Right atrium auricular region (tissue), 2 donors: ENCODE results near the gene SLC2A4RG. TPM values are rescaled to one million over a fixed set of nuclear protein-coding genes. Genes with fewer than 3 reads are reported as not detected.
"Not testable (repeated sequence)": the region's sequence is repeated elsewhere in the genome, so short reads cannot be mapped to it uniquely, and the experiment has no call there.

Source experiments
- DNase-seq: peaks from one replicate; pipeline ENCODE4 v3.0.0-alpha.2; 2019; ENCODE audit warnings: low spot score
- H3K27ac ChIP-seq, 2 donors: fragments of 200-600 bp; sonication (generic); 1 replicate in 1 of 2; 2 replicates in 1 of 2; pipeline ENCODE4 v1.5.1; 2016 to 2019
- H3K27me3 ChIP-seq, 2 donors: fragments of 200-600 bp; sonication (generic); one replicate each; pipeline versions ENCODE4 v1.5.1 to v1.6.0; 2017 to 2019
- H3K36me3 ChIP-seq: fragments of 200-600 bp; sonication (generic); one replicate; pipeline ENCODE4 v1.5.1; 2016
- H3K4me1 ChIP-seq, 2 donors: fragments of 200-600 bp; sonication (generic); one replicate each; pipeline versions ENCODE4 v1.5.1 to v1.6.0; 2017 to 2019
- H3K4me3 ChIP-seq, 2 donors: fragments of 200-600 bp; sonication (generic); 1 replicate in 1 of 2; 2 replicates in 1 of 2; pipeline ENCODE4 v1.5.1; 2017 to 2019; ENCODE audit warnings: mild to moderate bottlenecking in 1 of 2, moderate library complexity in 1 of 2
- H3K9me3 ChIP-seq, 2 donors: fragments of 200-600 bp; sonication (generic); one replicate each; pipeline ENCODE4 v1.5.1; 2019
- total RNA-seq, 2 donors: library from RNA; depleted of rRNA; stranded (reverse); fragments of >200 nt; gene quantifications; one replicate each; pipeline ENCODE4 v1.1.0, GENCODE V29; 2016
- TF ChIP-seq, protein P1 (sequence below), 2 donors: fragments of 200-600 bp; sonication (generic); IDR thresholded peaks; one replicate each; pipeline ENCODE4 v1.5.1; 2019; ENCODE audit warnings: antibody characterized with exemption in 2 of 2

The SLC2A4RG gene
- total RNA-seq, 2 donors from 2014 or later = 30.1 to 30.7 TPM

GRCh38 chr20:63771046-63771707 lies 31.6 kb downstream of the SLC2A4RG start:
- Histone ChIP-seq H3K4me3 (no peak overlapping the region), H3K36me3 (peaks cover 30% of the 10 kb centered on the region), H3K9me3 (no peaks in the 10 kb centered on the region), H3K4me1 (peaks cover 0 to 24% of the 10 kb centered on the region in 2 donors), H3K27me3 (no peaks in the 10 kb centered on the region), H3K27ac (no peak overlapping the region)
- TF ChIP-seq, protein P1, sequence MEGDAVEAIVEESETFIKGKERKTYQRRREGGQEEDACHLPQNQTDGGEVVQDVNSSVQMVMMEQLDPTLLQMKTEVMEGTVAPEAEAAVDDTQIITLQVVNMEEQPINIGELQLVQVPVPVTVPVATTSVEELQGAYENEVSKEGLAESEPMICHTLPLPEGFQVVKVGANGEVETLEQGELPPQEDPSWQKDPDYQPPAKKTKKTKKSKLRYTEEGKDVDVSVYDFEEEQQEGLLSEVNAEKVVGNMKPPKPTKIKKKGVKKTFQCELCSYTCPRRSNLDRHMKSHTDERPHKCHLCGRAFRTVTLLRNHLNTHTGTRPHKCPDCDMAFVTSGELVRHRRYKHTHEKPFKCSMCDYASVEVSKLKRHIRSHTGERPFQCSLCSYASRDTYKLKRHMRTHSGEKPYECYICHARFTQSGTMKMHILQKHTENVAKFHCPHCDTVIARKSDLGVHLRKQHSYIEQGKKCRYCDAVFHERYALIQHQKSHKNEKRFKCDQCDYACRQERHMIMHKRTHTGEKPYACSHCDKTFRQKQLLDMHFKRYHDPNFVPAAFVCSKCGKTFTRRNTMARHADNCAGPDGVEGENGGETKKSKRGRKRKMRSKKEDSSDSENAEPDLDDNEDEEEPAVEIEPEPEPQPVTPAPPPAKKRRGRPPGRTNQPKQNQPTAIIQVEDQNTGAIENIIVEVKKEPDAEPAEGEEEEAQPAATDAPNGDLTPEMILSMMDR (IDR thresholded peaks at IDR 0.05) = no peak
- no peak for DNase-seq

DNA sequence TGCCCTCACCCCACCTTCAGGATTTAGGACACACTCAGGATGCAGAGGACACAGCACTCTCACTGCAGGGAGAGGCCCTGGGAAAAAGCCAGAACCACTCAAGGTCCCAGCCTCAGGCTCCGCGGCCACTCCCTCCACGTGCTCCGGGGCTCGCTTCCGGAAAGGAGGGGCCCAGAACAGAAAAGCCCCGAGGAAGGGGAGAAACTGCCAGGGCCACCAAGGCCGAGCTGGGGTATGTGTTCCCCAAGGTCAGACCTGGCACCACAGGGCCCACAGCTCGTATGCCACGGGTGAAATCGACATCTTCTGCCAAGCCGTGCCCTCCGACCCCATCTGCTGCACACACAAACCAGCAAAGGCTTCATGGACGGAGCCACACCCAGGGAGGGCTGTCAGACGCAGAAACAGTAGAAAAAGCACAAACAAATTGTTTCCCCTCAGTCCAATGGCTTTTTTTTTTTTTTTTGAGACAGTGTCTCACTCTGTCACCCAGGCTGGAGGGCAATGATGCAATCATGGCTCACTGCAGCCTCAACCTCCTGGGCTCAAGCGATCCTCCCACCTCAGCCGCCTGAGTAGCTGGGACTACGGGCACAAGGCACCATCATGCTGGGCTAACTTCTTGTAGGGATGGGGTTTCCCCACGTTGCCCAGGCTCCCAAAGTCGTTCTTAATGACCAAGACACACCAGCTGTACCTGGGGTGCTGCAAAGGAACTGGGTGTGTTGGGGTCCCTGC lies 33.4 kb downstream of the SLC2A4RG start:
- no peak for DNase-seq
- Histone ChIP-seq H3K4me3 (no peak overlapping the region), H3K36me3 (peaks cover 18% of the 10 kb centered on the region), H3K27ac (no peak overlapping the region), H3K4me1 (peaks cover 0 to 24% of the 10 kb centered on the region in 2 donors), H3K9me3 (no peaks in the 10 kb centered on the region), H3K27me3 (no peaks in the 10 kb centered on the region)
- TF ChIP-seq, protein P1 (IDR thresholded peaks at IDR 0.05) = no peak

GRCh38 chr20:63773571-63774241 lies 34.1 kb downstream of the SLC2A4RG start:
- DNase-seq = no peak
- peaks cover 0 to 24% of the 10 kb centered on the region in 2 donors for H3K4me1 ChIP-seq
- H3K4me3 ChIP-seq = no peak overlapping the region
- H3K27ac ChIP-seq = no peak overlapping the region
- H3K9me3 ChIP-seq = no peaks in the 10 kb centered on the region
- no peaks in the 10 kb centered on the region for H3K27me3 ChIP-seq
- H3K36me3 ChIP-seq = peaks cover 13% of the 10 kb centered on the region
- TF ChIP-seq, protein P1 (IDR thresholded peaks at IDR 0.05) = no peak

DNA sequence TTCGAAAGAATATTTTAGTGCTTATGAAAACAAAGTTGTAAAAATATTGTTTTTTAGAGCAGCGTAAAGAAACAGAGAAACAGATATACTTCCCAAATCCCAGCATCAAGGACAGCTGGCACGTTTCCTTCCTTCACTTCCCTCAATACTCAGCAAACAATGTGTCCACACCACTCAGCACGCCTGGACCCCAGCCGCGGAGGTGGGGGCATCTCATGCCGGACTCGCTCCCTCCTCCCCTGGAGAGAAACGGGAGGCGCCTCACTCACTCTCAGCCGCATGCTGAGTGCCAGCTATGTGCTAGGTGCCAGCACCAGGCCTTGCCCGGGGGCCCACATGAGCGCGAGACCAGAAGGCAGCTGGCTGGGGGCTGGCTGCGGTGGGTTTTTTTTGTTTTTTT lies 34.7 kb downstream of the SLC2A4RG start:
- H3K4me1 ChIP-seq = peaks cover 0 to 24% of the 10 kb centered on the region in 2 donors
- no peaks in the 10 kb centered on the region for H3K27me3 ChIP-seq
- DNase-seq = no peak
- TF ChIP-seq, protein P1 (IDR thresholded peaks at IDR 0.05) = no peak
- no peak overlapping the region for H3K4me3 ChIP-seq
- no peak overlapping the region for H3K27ac ChIP-seq
- peaks cover 7% of the 10 kb centered on the region for H3K36me3 ChIP-seq
- H3K9me3 ChIP-seq = no peaks in the 10 kb centered on the region

DNA sequence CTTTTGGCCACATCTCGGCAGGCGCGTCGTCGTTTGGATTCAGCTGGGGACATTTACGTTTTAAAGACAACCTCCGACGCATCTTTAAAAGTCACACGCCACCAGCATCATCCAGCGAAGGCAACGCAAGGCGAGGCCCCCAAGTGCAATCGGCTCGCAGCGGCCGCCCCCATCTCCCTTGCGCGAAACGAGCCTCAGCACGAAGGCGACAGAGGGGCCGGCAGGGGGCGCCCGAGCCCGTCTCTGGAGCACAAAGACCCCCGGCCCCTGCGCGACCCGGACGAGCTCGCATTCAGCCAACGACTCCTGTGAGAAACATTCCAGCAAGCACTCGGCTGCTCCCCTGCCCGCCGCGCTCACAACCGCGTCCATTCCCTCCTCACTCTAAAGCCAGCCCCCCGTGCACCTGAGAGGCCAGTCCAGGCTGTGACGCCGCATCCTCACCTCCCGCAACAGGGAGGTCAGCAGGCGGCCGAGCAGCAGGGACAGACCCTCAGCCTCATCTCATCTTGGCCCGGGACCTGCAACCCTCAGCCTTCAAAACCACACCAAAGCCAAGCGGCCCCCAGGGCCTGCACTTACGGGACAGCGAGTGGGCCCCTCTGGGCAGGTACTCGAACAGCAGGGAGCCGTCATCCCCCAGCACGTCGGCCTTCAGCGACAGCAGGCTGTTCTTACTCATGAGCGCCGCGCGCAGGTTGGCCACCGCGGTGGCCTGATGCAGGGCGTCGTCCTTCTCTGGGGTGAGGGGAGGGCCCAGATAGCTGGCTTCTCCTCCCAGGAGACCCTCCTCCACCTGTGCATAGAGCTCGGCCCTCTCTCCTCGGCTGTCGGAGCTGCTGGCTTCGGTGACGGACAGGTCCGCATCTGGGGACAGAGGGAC lies 35.8 kb downstream of the SLC2A4RG start:
- DNase-seq = no peak
- Histone ChIP-seq H3K9me3 (no peaks in the 10 kb centered on the region), H3K36me3 (peaks cover 6% of the 10 kb centered on the region), H3K27ac (no peak overlapping the region), H3K27me3 (no peaks in the 10 kb centered on the region), H3K4me3 (peak overlapping the region in 1 of 2 donors; percentile 15), H3K4me1 (peaks cover 0 to 24% of the 10 kb centered on the region in 2 donors)
- TF ChIP-seq, protein P1 (IDR thresholded peaks at IDR 0.05) = peak; percentile 51 to 80

- not testable (repeated sequence) for DNase-seq, H3K36me3 ChIP-seq, H3K4me3 ChIP-seq, H3K9me3 ChIP-seq, H3K27ac ChIP-seq, H3K27me3 ChIP-seq
- H3K4me1 ChIP-seq = peaks cover 0 to 24% of the 10 kb centered on the region in 2 donors
Measured at GRCh38 chr20:63776875-63777274, 37.3 kb downstream of the SLC2A4RG start.
